OCI-LY1 (cell line): ENCODE results near the gene MACROD2.

Experiments used
- H2AFZ ChIP-seq: fragments of 200-600 bp; sonication (generic), shearing (Covaris generic); 2 replicates; pipeline ENCODE4 v1.6.0; 2014; ENCODE audit warnings: antibody characterized with exemption, mild to moderate bottlenecking, low read length
- H3F3A ChIP-seq: fragments of 200-600 bp; sonication (generic), shearing (Covaris generic); 2 replicates; pipeline ENCODE4 v1.6.0; 2014; ENCODE audit warnings: mild to moderate bottlenecking, antibody characterized with exemption, low read length, moderate library complexity; ENCODE audit not compliant: insufficient read depth
- H3K27ac ChIP-seq: fragments of 200-600 bp; sonication (generic); 2 replicates; pipeline ENCODE4 v1.5.1; 2014; ENCODE audit warnings: low read length, mixed run types, mild to moderate bottlenecking, low read depth; ENCODE audit not compliant: poor library complexity, severe bottlenecking
- H3K27me3 ChIP-seq: fragments of 200-600 bp; sonication (generic); 2 replicates; pipeline ENCODE4 v1.6.0; 2014; ENCODE audit warnings: antibody characterized with exemption, mild to moderate bottlenecking, low read length, moderate library complexity; ENCODE audit not compliant: insufficient read depth
- H3K36me3 ChIP-seq: fragments of 200-600 bp; sonication (generic); 2 replicates; pipeline ENCODE4 v1.6.1; 2014; ENCODE audit warnings: mild to moderate bottlenecking, antibody characterized with exemption, low read length, moderate library complexity, mixed read lengths; ENCODE audit not compliant: insufficient read depth
- H3K4me1 ChIP-seq: fragments of 200-600 bp; sonication (generic); 2 replicates; pipeline ENCODE4 v1.5.1; 2014; ENCODE audit warnings: mild to moderate bottlenecking, low read length, moderate library complexity; ENCODE audit not compliant: insufficient read depth, severe bottlenecking
- H3K4me2 ChIP-seq: fragments of 200-600 bp; sonication (generic), shearing (Covaris generic); 2 replicates; pipeline ENCODE4 v1.6.1; 2014; ENCODE audit warnings: low read length
- H3K4me3 ChIP-seq: fragments of 200-600 bp; sonication (generic); 2 replicates; pipeline ENCODE4 v1.5.1; 2014; ENCODE audit warnings: low read length, low read depth, mild to moderate bottlenecking, mixed read lengths; ENCODE audit not compliant: poor library complexity, severe bottlenecking
- H3K79me2 ChIP-seq: fragments of 200-600 bp; shearing (Covaris generic); 2 replicates; pipeline ENCODE4 v1.6.1; 2016; ENCODE audit warnings: mixed run types, low read length, mixed read lengths; ENCODE audit not compliant: insufficient read depth
- H3K9ac ChIP-seq: fragments of 200-600 bp; sonication (generic), shearing (Covaris generic); 2 replicates; pipeline ENCODE4 v1.6.1; 2014; ENCODE audit warnings: mild to moderate bottlenecking, low read length, mixed read lengths
- H3K9me2 ChIP-seq: fragments of 200-600 bp; sonication (generic), shearing (Covaris generic); 2 replicates; pipeline ENCODE4 v1.6.1; 2014; ENCODE audit warnings: low read depth, mild to moderate bottlenecking, low read length, mixed read lengths
- H3K9me3 ChIP-seq: fragments of 200-600 bp; shearing (Covaris generic); 2 replicates; pipeline ENCODE4 v1.6.1; 2014; ENCODE audit warnings: low read length, mixed read lengths
- H4K20me1 ChIP-seq: fragments of 200-600 bp; sonication (generic), shearing (Covaris generic); 2 replicates; pipeline ENCODE4 v1.6.0; 2016; ENCODE audit warnings: mild to moderate bottlenecking, low read length; ENCODE audit not compliant: insufficient read depth
- CTCF ChIP-seq: fragments of 200-600 bp; sonication (generic), shearing (Covaris generic); IDR thresholded peaks from 2 replicates; pipeline ENCODE4 v1.5.1; 2017; ENCODE audit warnings: mild to moderate bottlenecking, antibody characterized with exemption, low read length, moderate library complexity, mixed read lengths
- EZH2 ChIP-seq: fragments of 200-600 bp; sonication (generic), shearing (Covaris generic); IDR thresholded peaks from 2 replicates; pipeline ENCODE4 v1.8.0; 2017; ENCODE audit warnings: borderline replicate concordance, mixed run types, mild to moderate bottlenecking, antibody characterized with exemption, low read length, moderate library complexity, mixed read lengths

MACROD2 gene

GRCh38 chr20:15673206-15673605, 1677.9 kb downstream of the MACROD2 start:
- no peaks in the 10 kb centered on the region for H3K9me2 ChIP-seq
- H3K36me3 ChIP-seq: no peaks in the 10 kb centered on the region
- H3K27ac ChIP-seq: no peak overlapping the region
- no peaks in the 10 kb centered on the region for H3F3A ChIP-seq
- H3K27me3 ChIP-seq: no peaks in the 10 kb centered on the region
- H3K79me2 ChIP-seq: no peaks in the 10 kb centered on the region
- no peak overlapping the region for H3K4me3 ChIP-seq
- no peaks in the 10 kb centered on the region for H4K20me1 ChIP-seq
- no peaks in the 10 kb centered on the region for H3K4me1 ChIP-seq
- no peak overlapping the region for H3K9ac ChIP-seq
- H3K4me2 ChIP-seq: no peak overlapping the region
- TF ChIP-seq EZH2 (no peak), CTCF (no peak)
- no peak overlapping the region for H2AFZ ChIP-seq
- H3K9me3 ChIP-seq: no peaks in the 10 kb centered on the region

- Histone ChIP-seq H3K4me1 (no peaks in the 10 kb centered on the region), H3K9me3 (no peaks in the 10 kb centered on the region), H3K9me2 (no peaks in the 10 kb centered on the region), H3K79me2 (no peaks in the 10 kb centered on the region), H3K27ac (no peak overlapping the region), H3F3A (no peaks in the 10 kb centered on the region), H3K4me3 (no peak overlapping the region), H3K9ac (no peak overlapping the region), H3K4me2 (no peak overlapping the region), H3K27me3 (no peaks in the 10 kb centered on the region), H4K20me1 (no peaks in the 10 kb centered on the region), H2AFZ (no peak overlapping the region), H3K36me3 (no peaks in the 10 kb centered on the region)
- TF ChIP-seq CTCF (no peak), EZH2 (no peak)
These were observed 1679.1 kb downstream of the MACROD2 start for GRCh38 chr20:15674253-15675060.

- Histone ChIP-seq H3K9ac (no peak overlapping the region), H3F3A (no peaks in the 10 kb centered on the region), H3K4me1 (no peaks in the 10 kb centered on the region), H3K36me3 (no peaks in the 10 kb centered on the region), H2AFZ (no peak overlapping the region), H4K20me1 (no peaks in the 10 kb centered on the region), H3K79me2 (no peaks in the 10 kb centered on the region), H3K4me3 (no peak overlapping the region), H3K9me3 (no peaks in the 10 kb centered on the region), H3K4me2 (no peak overlapping the region), H3K27ac (no peak overlapping the region), H3K9me2 (no peaks in the 10 kb centered on the region), H3K27me3 (no peaks in the 10 kb centered on the region)
- TF ChIP-seq CTCF (no peak), EZH2 (no peak)
These were observed 1679.8 kb downstream of the MACROD2 start for GRCh38 chr20:15675061-15675514.
